Left lung (tissue), 10 donors: ENCODE measurements around the gene BRD2. TPM values are rescaled to one million over a fixed set of nuclear protein-coding genes. Genes with fewer than 3 reads are reported as not detected.

Experiments
- ATAC-seq: fragments of 200-7000 bp; cut with Tn5 transposase; one replicate; pipeline ENCODE4 v1.9.1; 2020; ENCODE audit warnings: moderate library complexity
- DNase-seq, 4 donors: peaks; one replicate each; pipeline ENCODE4 v3.0.0-alpha.2; 2013 to 2020
- H3K27ac ChIP-seq, 2 donors: fragments of 200-600 bp; sonication (generic) in 1 of 2; one replicate each; pipeline versions ENCODE4 v1.5.0 to v1.8.0; 2020 to 2021
- H3K27me3 ChIP-seq, 2 donors: fragments of 200-600 bp; sonication (generic) in 1 of 2; one replicate each; pipeline versions ENCODE4 v1.5.0 to v1.8.0; 2020 to 2021
- H3K36me3 ChIP-seq, 2 donors: fragments of 200-600 bp; sonication (generic) in 1 of 2; one replicate each; pipeline versions ENCODE4 v1.5.0 to v1.8.0; 2020 to 2021
- H3K4me1 ChIP-seq, 2 donors: fragments of 200-600 bp; one replicate each; pipeline ENCODE4 v1.8.0; 2021
- H3K4me3 ChIP-seq, 2 donors: fragments of 200-600 bp; sonication (generic) in 1 of 2; one replicate each; pipeline versions ENCODE4 v1.5.0 to v1.8.0; 2020 to 2021; ENCODE audit warnings: mild to moderate bottlenecking in 1 of 2
- H3K9me3 ChIP-seq, 2 donors: fragments of 200-600 bp; sonication (generic) in 1 of 2; one replicate each; pipeline versions ENCODE4 v1.5.0 to v1.8.0; 2020 to 2021
- intact Hi-C, 2 donors: fragments of 100-400 bp; cut with DNase I; formaldehyde crosslinking; loops; one replicate each; pipeline versions ENCODE4 v1.11.2 to v1.14.2; 2022
- polyA plus RNA-seq, 6 donors: library from polyadenylated mRNA; unstranded; fragments of 120-200 nt; gene quantifications; one replicate each; pipeline ENCODE4 v1.2.1, GENCODE V29; 2013; ENCODE audit not compliant: insufficient read length in 6 of 6
- total RNA-seq, 2 donors: library from RNA; stranded (reverse); fragmentation: NEBNext Ultra II Directional; extraction: Animal tissue kit (Norgen Biotek cat#: 25700); gene quantifications; one replicate each; pipeline ENCODE4 v1.2.1, GENCODE V29; 2021
- TF ChIP-seq, protein P1 (sequence below), 2 donors: fragments of 200-600 bp; sonication (generic) in 1 of 2; IDR thresholded peaks; one replicate each; pipeline versions ENCODE4 v1.5.0 to v1.8.0; 2021; ENCODE audit warnings: antibody characterized with exemption in 2 of 2
- donor health status: DM: no; HTN: yes; CAD: no.
- donor health status: DM: no; HTN: no; CAD: no.

The BRD2 gene
- total and polyA plus RNA-seq, 8 donors, result 125 to 317 (median 297) TPM

DNA sequence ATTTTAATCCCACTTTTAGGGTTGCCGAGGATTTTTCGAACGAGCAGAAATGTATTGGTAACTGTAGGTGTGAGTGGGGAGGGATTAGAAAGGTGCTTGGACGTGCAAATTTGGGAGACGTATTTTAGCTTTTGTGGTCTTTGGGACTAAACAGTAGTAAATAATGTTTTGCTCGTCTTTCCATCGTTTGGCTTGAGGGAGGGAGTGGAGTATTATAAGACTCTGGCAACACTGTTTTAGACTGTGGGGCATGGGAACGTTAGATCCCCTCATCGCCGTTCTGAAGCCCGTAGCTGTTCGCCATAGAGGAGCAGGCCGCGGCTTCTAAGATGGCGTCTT, 2.8 kb downstream of the BRD2 start:
- H3K4me1 ChIP-seq, result peaks cover 12 to 40% of the 10 kb centered on the region in 2 donors
- no peaks in the 10 kb centered on the region for H3K9me3 ChIP-seq
- no peaks in the 10 kb centered on the region for H3K27me3 ChIP-seq
- H3K4me3 ChIP-seq, result peak overlapping the region; percentile 61 to 100
- peak overlapping the region; percentile 99 for H3K27ac ChIP-seq
- H3K36me3 ChIP-seq, result peaks cover 0 to 41% of the 10 kb centered on the region in 2 donors
- ATAC-seq, result no peak
- intact Hi-C loops, result no loop called here
- DNase-seq, result no peak
- TF ChIP-seq, protein P1, sequence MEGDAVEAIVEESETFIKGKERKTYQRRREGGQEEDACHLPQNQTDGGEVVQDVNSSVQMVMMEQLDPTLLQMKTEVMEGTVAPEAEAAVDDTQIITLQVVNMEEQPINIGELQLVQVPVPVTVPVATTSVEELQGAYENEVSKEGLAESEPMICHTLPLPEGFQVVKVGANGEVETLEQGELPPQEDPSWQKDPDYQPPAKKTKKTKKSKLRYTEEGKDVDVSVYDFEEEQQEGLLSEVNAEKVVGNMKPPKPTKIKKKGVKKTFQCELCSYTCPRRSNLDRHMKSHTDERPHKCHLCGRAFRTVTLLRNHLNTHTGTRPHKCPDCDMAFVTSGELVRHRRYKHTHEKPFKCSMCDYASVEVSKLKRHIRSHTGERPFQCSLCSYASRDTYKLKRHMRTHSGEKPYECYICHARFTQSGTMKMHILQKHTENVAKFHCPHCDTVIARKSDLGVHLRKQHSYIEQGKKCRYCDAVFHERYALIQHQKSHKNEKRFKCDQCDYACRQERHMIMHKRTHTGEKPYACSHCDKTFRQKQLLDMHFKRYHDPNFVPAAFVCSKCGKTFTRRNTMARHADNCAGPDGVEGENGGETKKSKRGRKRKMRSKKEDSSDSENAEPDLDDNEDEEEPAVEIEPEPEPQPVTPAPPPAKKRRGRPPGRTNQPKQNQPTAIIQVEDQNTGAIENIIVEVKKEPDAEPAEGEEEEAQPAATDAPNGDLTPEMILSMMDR (IDR thresholded peaks at IDR 0.05), result no peak

GRCh38 chr6:32971581-32972352, 3.4 kb downstream of the BRD2 start:
- no peaks in the 10 kb centered on the region for H3K27me3 ChIP-seq
- peak overlapping the region; percentile 98 to 100 for H3K4me3 ChIP-seq
- DNase-seq (peak; percentile 99 to 100 (median 100)), ATAC-seq (peak; percentile 56)
- intact Hi-C loops, result no loop called here
- peak overlapping the region; percentile 99 for H3K27ac ChIP-seq
- H3K4me1 ChIP-seq, result peaks cover 15 to 40% of the 10 kb centered on the region in 2 donors
- H3K36me3 ChIP-seq, result peaks cover 4 to 47% of the 10 kb centered on the region in 2 donors
- TF ChIP-seq, protein P1 (IDR thresholded peaks at IDR 0.05), result no peak
- no peaks in the 10 kb centered on the region for H3K9me3 ChIP-seq

- Histone ChIP-seq H3K9me3 (no peaks in the 10 kb centered on the region), H3K4me1 (peaks cover 9 to 40% of the 10 kb centered on the region in 2 donors), H3K27ac (peak overlapping the region; percentile 99), H3K4me3 (peak overlapping the region; percentile 98 to 100), H3K36me3 (peaks cover 8 to 54% of the 10 kb centered on the region in 2 donors), H3K27me3 (no peaks in the 10 kb centered on the region)
- TF ChIP-seq, protein P1 (IDR thresholded peaks at IDR 0.05), result no peak
- intact Hi-C loops, result no loop called here
- peak in 2 of 4 donors; percentile 55 to 92 for DNase-seq
- ATAC-seq, result peak; percentile 1
These were observed 4.2 kb downstream of the BRD2 start for GRCh38 chr6:32972353-32973143.

DNA sequence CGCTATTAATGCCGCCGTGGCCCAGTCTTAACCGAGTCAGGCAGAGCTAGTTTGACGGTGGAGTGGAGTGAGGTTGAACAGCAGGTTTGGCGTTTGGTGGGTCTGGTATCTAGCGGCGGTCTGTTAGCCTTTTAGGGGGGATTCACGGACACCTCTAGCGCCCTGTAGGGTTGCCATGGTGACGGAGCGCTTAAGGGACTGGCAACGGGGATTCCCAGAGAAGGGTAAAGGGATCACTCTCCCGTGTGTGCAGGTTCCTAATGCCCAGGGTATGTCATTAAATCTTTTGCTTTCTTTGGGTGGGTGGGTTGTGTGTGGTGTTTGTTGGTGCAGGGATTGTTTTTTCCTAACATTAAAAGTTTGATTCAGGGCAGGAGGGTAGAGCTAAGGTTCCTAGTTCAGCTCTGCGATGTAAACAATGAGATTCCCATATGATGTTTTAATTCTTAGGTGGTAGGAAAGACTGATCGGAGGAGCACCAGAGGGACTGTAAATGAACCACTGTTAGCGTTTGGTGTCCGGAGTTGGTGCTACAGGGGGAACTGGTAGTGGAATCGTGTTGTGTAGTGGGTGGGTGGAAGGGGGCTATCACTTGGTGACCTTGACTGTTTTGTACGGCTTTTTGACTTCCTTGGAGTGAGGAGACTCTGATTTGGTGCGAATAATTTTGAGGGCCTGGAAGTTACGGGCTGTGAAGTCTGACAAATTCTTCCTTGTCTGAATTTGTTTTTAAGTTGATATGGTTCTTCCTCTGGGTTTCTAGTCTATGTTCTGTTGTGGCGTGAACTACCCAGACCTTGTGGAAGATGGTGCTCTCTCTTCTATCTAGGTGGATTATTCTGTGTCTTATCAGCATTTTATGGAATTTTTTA, 5.0 kb downstream of the BRD2 start:
- H3K9me3 ChIP-seq, result no peaks in the 10 kb centered on the region
- H3K27me3 ChIP-seq, result no peaks in the 10 kb centered on the region
- peaks cover 9 to 44% of the 10 kb centered on the region in 2 donors for H3K4me1 ChIP-seq
- no peak for ATAC-seq
- DNase-seq, result peak in 3 of 4 donors; percentile 35 to 58 (median 42)
- peak overlapping the region; percentile 98 to 100 for H3K4me3 ChIP-seq
- TF ChIP-seq, protein P1 (IDR thresholded peaks at IDR 0.05), result no peak
- peak overlapping the region; percentile 99 for H3K27ac ChIP-seq
- H3K36me3 ChIP-seq, result peaks cover 10 to 63% of the 10 kb centered on the region in 2 donors
- intact Hi-C loops, result no loop called here
